Gastrocnemius medialis (tissue), 4 donors: ENCODE measurements around the gene ALDH3A2.

ENCODE experiments used
- CTCF ChIP-seq, 5 experiments: fragments of 450-650 bp in 3 of 5; fragments of 200-600 bp in 2 of 5; sonication (generic) in 2 of 5; IDR thresholded peaks in 4 of 5; conservative IDR thresholded peaks in 1 of 5; 1 replicate in 4 of 5; 2 replicates in 1 of 5; pipeline ENCODE4 v1.5.1; 2016 to 2019; ENCODE audit warnings: antibody characterized with exemption in 5 of 5, mild to moderate bottlenecking in 3 of 5, moderate library complexity in 3 of 5
- POLR2A ChIP-seq, 2 donors: fragments of 450-650 bp; IDR thresholded peaks; one replicate each; pipeline ENCODE4 v1.6.1; 2017; ENCODE audit warnings: antibody characterized with exemption in 2 of 2, mild to moderate bottlenecking in 2 of 2, moderate library complexity in 2 of 2

DNA sequence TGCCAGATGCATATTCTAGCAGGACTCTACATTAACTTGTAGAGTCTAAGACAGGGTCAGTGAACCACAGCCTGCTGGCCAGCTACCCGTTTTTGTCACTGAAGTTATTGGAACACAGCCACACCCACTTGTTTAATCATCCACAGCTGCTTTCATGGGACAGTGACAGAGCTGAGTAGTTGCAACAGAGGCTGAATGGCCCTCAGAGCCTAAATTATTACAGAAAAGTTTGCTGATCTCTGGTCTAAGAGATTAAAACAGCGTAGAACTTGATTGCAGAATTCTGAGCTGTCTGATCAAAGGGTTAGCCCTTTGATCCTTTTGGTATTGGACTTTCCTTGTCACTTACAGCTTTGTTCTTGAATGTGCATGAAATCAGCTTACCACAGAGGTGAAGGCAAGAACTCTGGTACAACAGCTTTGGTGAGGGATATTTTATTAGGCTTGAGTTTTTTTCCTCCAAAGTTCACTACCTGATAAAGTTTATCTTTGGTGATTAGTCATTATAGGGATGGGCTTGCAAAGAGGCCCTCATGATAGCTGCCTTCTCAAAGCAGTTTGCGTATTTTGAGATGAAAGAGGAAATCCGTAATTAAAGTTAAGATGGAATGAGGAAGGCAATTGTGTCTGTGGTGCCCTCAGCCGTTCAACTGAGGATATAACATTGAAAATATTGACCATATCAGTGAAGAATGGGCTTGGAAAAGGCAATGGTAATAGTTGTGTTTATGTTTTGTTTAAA is 23.6 kb downstream of the ALDH3A2 start:
- TF ChIP-seq CTCF (IDR thresholded peaks at IDR 0.05 in 4 of 5, conservative IDR thresholded peaks at IDR 0.05 in 1 of 5) (no peak), POLR2A (IDR thresholded peaks at IDR 0.05) (no peak)
